WI38 (cell line): ENCODE data around the gene UNC80.

ENCODE experiments used
- H3K4me3 ChIP-seq: 2 replicates; pipeline ENCODE4 v1.5.1; 2011; ENCODE audit warnings: low read depth, mild to moderate bottlenecking, control low read depth, low read length
- CTCF ChIP-seq: IDR thresholded peaks from 2 replicates; pipeline ENCODE4 v1.5.1; 2012; ENCODE audit warnings: low read depth, mild to moderate bottlenecking, control low read depth, low read length

UNC80 gene

GRCh38 chr2:209929369-209929768 is 157.7 kb downstream of the UNC80 start:
- no peak overlapping the region for H3K4me3 ChIP-seq
- no peak for TF ChIP-seq CTCF

GRCh38 chr2:209933499-209934483 is 162.2 kb downstream of the UNC80 start:
- TF ChIP-seq CTCF, result no peak
- H3K4me3 ChIP-seq, result no peak overlapping the region

- H3K4me3 ChIP-seq, result no peak overlapping the region
- no peak for TF ChIP-seq CTCF
These were observed 164.6 kb downstream of the UNC80 start for GRCh38 chr2:209936106-209936666.

- no peak overlapping the region for H3K4me3 ChIP-seq
- TF ChIP-seq CTCF, result no peak
These were observed 166.3 kb downstream of the UNC80 start for GRCh38 chr2:209937893-209938292.

GRCh38 chr2:209938906-209939305 is 167.3 kb downstream of the UNC80 start:
- H3K4me3 ChIP-seq, result no peak overlapping the region
- no peak for TF ChIP-seq CTCF

GRCh38 chr2:209940936-209941335 is 169.3 kb downstream of the UNC80 start:
- TF ChIP-seq CTCF, result no peak
- H3K4me3 ChIP-seq, result no peak overlapping the region

GRCh38 chr2:209942426-209942825 is 170.8 kb downstream of the UNC80 start:
- no peak overlapping the region for H3K4me3 ChIP-seq
- no peak for TF ChIP-seq CTCF
